ENCODE results near the gene TMEM200A.

TMEM200A gene

GRCh38 chr6:130367767-130368166 lies 1.9 kb downstream of the TMEM200A start:
- Histone ChIP-seq H3K27me3 (ENCODE audit: insufficient read depth, low read length, poor library complexity) (no peaks in the 10 kb centered on the region), H3K4me2 (ENCODE audit: insufficient read depth, low read length) (no peak overlapping the region), H4K20me1 (ENCODE audit: insufficient read depth, low read length) (no peaks in the 10 kb centered on the region), H3K36me3 (ENCODE audit: insufficient read depth, low read length) (no peaks in the 10 kb centered on the region), H3K79me2 (ENCODE audit: insufficient read depth, low read length) (no peaks in the 10 kb centered on the region), H3K4me3 (ENCODE audit: low read depth in 1 of 2, low read length in 2 of 2) (no peak overlapping the region), H2AFZ (ENCODE audit: low read depth, low read length) (no peak overlapping the region), H3K27ac (ENCODE audit: low read length) (no peak overlapping the region), H3K9ac (ENCODE audit: low read depth, low read length) (no peak overlapping the region), H3K4me1 (ENCODE audit: insufficient read depth, low read length) (peaks cover 3% of the 10 kb centered on the region; the same call in 1 of the 2 replicates), H3K9me3 (ENCODE audit: insufficient read depth, low read length, severe bottlenecking) (no peaks in the 10 kb centered on the region)
- TF ChIP-seq CTCF (IDR thresholded peaks at IDR 0.05; ENCODE audit: borderline replicate concordance, extremely low read depth, low read length, poor library complexity, severe bottlenecking) (no peak), EZH2 (IDR thresholded peaks at IDR 0.05; ENCODE audit: borderline replicate concordance, low read depth, low read length, severe bottlenecking) (no peak)
- no peak for DNase-seq
- no peak for ATAC-seq (ENCODE audit: insufficient read depth, low read depth)

GRCh38 chr6:130368576-130368975 lies 2.8 kb downstream of the TMEM200A start:
- DNase-seq (no peak), ATAC-seq (ENCODE audit: insufficient read depth, low read depth) (no peak)
- Histone ChIP-seq H4K20me1 (ENCODE audit: insufficient read depth, low read length) (no peaks in the 10 kb centered on the region), H3K4me2 (ENCODE audit: insufficient read depth, low read length) (no peak overlapping the region), H3K79me2 (ENCODE audit: insufficient read depth, low read length) (no peaks in the 10 kb centered on the region), H3K27me3 (ENCODE audit: insufficient read depth, low read length, poor library complexity) (no peaks in the 10 kb centered on the region), H3K9me3 (ENCODE audit: insufficient read depth, low read length, severe bottlenecking) (no peaks in the 10 kb centered on the region), H3K4me3 (ENCODE audit: low read depth in 1 of 2, low read length in 2 of 2) (no peak overlapping the region), H3K9ac (ENCODE audit: low read depth, low read length) (no peak overlapping the region), H2AFZ (ENCODE audit: low read depth, low read length) (no peak overlapping the region), H3K36me3 (ENCODE audit: insufficient read depth, low read length) (no peaks in the 10 kb centered on the region), H3K27ac (ENCODE audit: low read length) (no peak overlapping the region), H3K4me1 (ENCODE audit: insufficient read depth, low read length) (peaks cover 3% of the 10 kb centered on the region; the same call in 1 of the 2 replicates)
- no peak for TF ChIP-seq EZH2 (IDR thresholded peaks at IDR 0.05; ENCODE audit: borderline replicate concordance, low read depth, low read length, severe bottlenecking)
- no peak for TF ChIP-seq CTCF (IDR thresholded peaks at IDR 0.05; ENCODE audit: borderline replicate concordance, extremely low read depth, low read length, poor library complexity, severe bottlenecking)

GRCh38 chr6:130369831-130370230 lies 4.0 kb downstream of the TMEM200A start:
- TF ChIP-seq CTCF (IDR thresholded peaks at IDR 0.05; ENCODE audit: borderline replicate concordance, extremely low read depth, low read length, poor library complexity, severe bottlenecking) (no peak), EZH2 (IDR thresholded peaks at IDR 0.05; ENCODE audit: borderline replicate concordance, low read depth, low read length, severe bottlenecking) (no peak)

GRCh38 chr6:130371921-130372420 lies 6.2 kb downstream of the TMEM200A start:
- no peaks in the 10 kb centered on the region for H3K27me3 ChIP-seq (ENCODE audit: insufficient read depth, low read length, poor library complexity)
- DNase-seq (no peak), ATAC-seq (ENCODE audit: insufficient read depth, low read depth) (no peak)
- no peaks in the 10 kb centered on the region for H3K9me3 ChIP-seq (ENCODE audit: insufficient read depth, low read length, severe bottlenecking)
- no peaks in the 10 kb centered on the region for H3K36me3 ChIP-seq (ENCODE audit: insufficient read depth, low read length)
- no peaks in the 10 kb centered on the region for H4K20me1 ChIP-seq (ENCODE audit: insufficient read depth, low read length)
- H3K79me2 ChIP-seq (ENCODE audit: insufficient read depth, low read length): no peaks in the 10 kb centered on the region
- H3K4me2 ChIP-seq (ENCODE audit: insufficient read depth, low read length): no peak overlapping the region
- TF ChIP-seq EZH2 (IDR thresholded peaks at IDR 0.05; ENCODE audit: borderline replicate concordance, low read depth, low read length, severe bottlenecking) (no peak), CTCF (IDR thresholded peaks at IDR 0.05; ENCODE audit: borderline replicate concordance, extremely low read depth, low read length, poor library complexity, severe bottlenecking) (no peak)
- H3K9ac ChIP-seq (ENCODE audit: low read depth, low read length): no peak overlapping the region
- H3K4me1 ChIP-seq (ENCODE audit: insufficient read depth, low read length): no peaks in the 10 kb centered on the region
- H2AFZ ChIP-seq (ENCODE audit: low read depth, low read length): no peak overlapping the region
- H3K4me3 ChIP-seq (ENCODE audit: low read depth in 1 of 2, low read length in 2 of 2): no peak overlapping the region
- no peak overlapping the region for H3K27ac ChIP-seq (ENCODE audit: low read length)

More at GRCh38 chr6:130369831-130370230, 4.0 kb downstream of the TMEM200A start:
- no peaks in the 10 kb centered on the region for H3K4me1 ChIP-seq (ENCODE audit: insufficient read depth, low read length)
- no peaks in the 10 kb centered on the region for H3K36me3 ChIP-seq (ENCODE audit: insufficient read depth, low read length)
- ATAC-seq (ENCODE audit: insufficient read depth, low read depth) (no peak), DNase-seq (no peak)
- no peak overlapping the region for H3K9ac ChIP-seq (ENCODE audit: low read depth, low read length)
- no peak overlapping the region for H3K4me3 ChIP-seq (ENCODE audit: low read depth in 1 of 2, low read length in 2 of 2)
- H3K79me2 ChIP-seq (ENCODE audit: insufficient read depth, low read length): no peaks in the 10 kb centered on the region
- no peaks in the 10 kb centered on the region for H3K27me3 ChIP-seq (ENCODE audit: insufficient read depth, low read length, poor library complexity)
- H3K9me3 ChIP-seq (ENCODE audit: insufficient read depth, low read length, severe bottlenecking): no peaks in the 10 kb centered on the region
- no peaks in the 10 kb centered on the region for H4K20me1 ChIP-seq (ENCODE audit: insufficient read depth, low read length)
- H2AFZ ChIP-seq (ENCODE audit: low read depth, low read length): no peak overlapping the region
- H3K4me2 ChIP-seq (ENCODE audit: insufficient read depth, low read length): no peak overlapping the region
- H3K27ac ChIP-seq (ENCODE audit: low read length): no peak overlapping the region

Data from DND-41 (cell line).